ENCODE measurements around the gene SH2D2A. TPM values are rescaled to one million over a fixed set of nuclear protein-coding genes. Genes with fewer than 3 reads are reported as not detected.

The SH2D2A gene
- total RNA-seq, 1 experiment from 2014 or later, result 4.0 TPM

DNA sequence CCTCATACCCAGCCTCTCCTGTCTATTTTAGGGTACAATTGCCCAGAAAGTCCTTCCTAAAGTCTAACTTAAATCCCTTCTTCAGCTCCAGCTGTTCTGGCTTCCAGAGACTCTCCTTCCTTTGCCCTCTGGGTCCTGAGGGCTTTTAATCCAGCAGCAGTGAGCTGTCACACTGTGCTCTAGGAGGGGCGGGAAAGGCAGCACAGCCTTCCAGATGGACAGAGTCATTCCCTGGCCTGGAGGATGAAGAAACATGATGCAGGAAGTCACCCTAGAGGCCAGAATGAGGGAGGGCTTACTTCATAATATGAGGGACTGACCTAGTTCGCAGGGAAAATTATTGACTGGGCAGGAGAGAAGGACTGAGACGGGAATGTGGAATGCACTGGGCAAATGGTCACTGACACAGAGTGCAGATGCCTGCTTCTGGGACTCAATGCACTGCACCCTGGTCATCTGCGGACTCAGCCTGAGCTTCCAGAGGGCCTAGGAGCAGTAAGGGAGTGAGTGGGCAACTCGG, 1.3 kb downstream of the SH2D2A start:
- Histone ChIP-seq H3K4me3 (no peak overlapping the region), H2AFZ (no peak overlapping the region), H3K27ac (no peak overlapping the region), H3K36me3 (ENCODE audit: low read depth) (no peaks in the 10 kb centered on the region), H3K4me2 (peak overlapping the region; percentile 97), H3F3A (ENCODE audit: insufficient read depth, low read depth) (peaks cover 13% of the 10 kb centered on the region; the same call in 1 of the 2 replicates), H3K4me1 (replicated peaks; ENCODE audit: insufficient read depth) (peaks cover 44% of the 10 kb centered on the region), H3K9me3 (ENCODE audit: insufficient read depth, low read depth) (no peaks in the 10 kb centered on the region), H3K9me2 (ENCODE audit: insufficient read depth) (no peaks in the 10 kb centered on the region), H3K27me3 (ENCODE audit: insufficient read depth, low read depth) (no peaks in the 10 kb centered on the region), H3K79me2 (ENCODE audit: low read depth) (peaks cover 6% of the 10 kb centered on the region), H4K20me1 (ENCODE audit: insufficient read depth) (no peaks in the 10 kb centered on the region)
- CTCF ChIA-PET, result no interaction called here
- peak in 1 of 2 experiments; percentile 46 for DNase-seq
- POLR2A ChIA-PET (ENCODE audit: unreplicated experiment), result no interaction called here
- TF ChIP-seq CTCF (conservative IDR thresholded peaks at IDR 0.05), result 0 out of 2 replicates have a peak, but pooled peaks have one; percentile 22
- TF ChIP-seq EZH2 (IDR thresholded peaks at IDR 0.05; ENCODE audit: low read depth), result no peak
- intact Hi-C loops (cut with micrococcal nuclease; ENCODE audit: unreplicated experiment), result no loop called here
- BruUV-seq (replicated peaks), result no TSS peak

GRCh38 chr1:156814571-156815260, 1.9 kb downstream of the SH2D2A start:
- no peak for TF ChIP-seq EZH2 (IDR thresholded peaks at IDR 0.05; ENCODE audit: low read depth)
- no peak for TF ChIP-seq CTCF (conservative IDR thresholded peaks at IDR 0.05)
- peaks cover 13% of the 10 kb centered on the region; the same call in 1 of the 2 replicates for H3F3A ChIP-seq (ENCODE audit: insufficient read depth, low read depth)
- H2AFZ ChIP-seq, result no peak overlapping the region
- POLR2A ChIA-PET (ENCODE audit: unreplicated experiment), result no interaction called here
- H3K4me1 ChIP-seq (replicated peaks; ENCODE audit: insufficient read depth), result peaks cover 44% of the 10 kb centered on the region
- no peaks in the 10 kb centered on the region for H3K27me3 ChIP-seq (ENCODE audit: insufficient read depth, low read depth)
- H3K9me3 ChIP-seq (ENCODE audit: insufficient read depth, low read depth), result no peaks in the 10 kb centered on the region
- no TSS peak for BruUV-seq (replicated peaks)
- no peaks in the 10 kb centered on the region for H4K20me1 ChIP-seq (ENCODE audit: insufficient read depth)
- no peak overlapping the region for H3K27ac ChIP-seq
- intact Hi-C loops (cut with micrococcal nuclease; ENCODE audit: unreplicated experiment), result no loop called here
- H3K9me2 ChIP-seq (ENCODE audit: insufficient read depth), result no peaks in the 10 kb centered on the region
- H3K79me2 ChIP-seq (ENCODE audit: low read depth), result peaks cover 6% of the 10 kb centered on the region
- no peak for DNase-seq
- no peaks in the 10 kb centered on the region for H3K36me3 ChIP-seq (ENCODE audit: low read depth)
- H3K4me3 ChIP-seq, result no peak overlapping the region
- CTCF ChIA-PET, result interaction anchor here (1.0 kb wide), 2 partner anchors 46 to 138 kb away, joined by 4 to 5 read pairs; partner anchors contain the start of gene NES
- H3K4me2 ChIP-seq, result peak overlapping the region; percentile 97

DNA sequence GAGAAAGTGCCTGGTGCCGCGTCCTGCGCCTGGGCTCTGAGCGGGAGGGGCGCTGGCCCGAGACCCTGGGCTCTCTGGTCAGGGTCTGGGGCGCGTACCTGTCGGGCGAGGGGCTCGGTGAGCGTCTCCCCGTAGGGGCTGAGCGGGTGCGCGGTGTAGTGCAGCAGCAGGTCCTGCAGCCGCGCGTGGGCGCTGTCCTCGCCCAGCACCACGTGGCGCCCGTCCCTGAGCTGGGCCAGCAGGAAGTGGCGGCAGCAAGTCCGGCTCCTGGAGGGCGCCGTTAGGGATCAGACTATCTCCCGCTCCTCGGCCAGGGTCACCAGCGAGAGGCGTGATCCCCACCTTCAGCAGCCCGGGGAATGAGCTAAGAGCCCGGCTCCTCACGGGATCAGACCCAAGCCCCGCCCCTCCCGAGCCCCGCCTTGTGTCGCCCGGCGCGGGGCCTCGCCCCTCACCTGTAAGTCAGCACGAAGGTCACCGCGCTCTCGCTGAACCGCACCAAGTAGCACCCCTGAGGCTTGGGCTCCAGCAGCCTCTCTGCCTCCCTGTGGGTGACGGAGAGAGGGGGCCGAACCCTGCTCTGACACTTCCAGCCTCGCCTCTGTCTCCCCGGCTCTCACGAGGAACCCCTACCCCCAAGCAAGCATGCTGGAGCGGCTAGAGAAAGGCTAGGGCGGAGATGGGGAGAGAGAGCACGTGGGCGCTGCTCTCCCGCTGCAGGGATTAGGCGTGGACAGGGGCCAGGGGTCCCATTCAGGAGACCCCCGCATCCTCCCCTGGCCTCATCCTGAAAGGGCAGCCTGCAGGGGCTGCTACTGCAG, 2.7 kb downstream of the SH2D2A start:
- H3K4me2 ChIP-seq, result peak overlapping the region; percentile 97
- H3K36me3 ChIP-seq (ENCODE audit: low read depth), result no peaks in the 10 kb centered on the region
- H3K4me3 ChIP-seq, result peak overlapping the region; percentile 72
- peaks cover 6% of the 10 kb centered on the region for H3K79me2 ChIP-seq (ENCODE audit: low read depth)
- H4K20me1 ChIP-seq (ENCODE audit: insufficient read depth), result no peaks in the 10 kb centered on the region
- DNase-seq, result peak; percentile 50 to 56
- H3K27me3 ChIP-seq (ENCODE audit: insufficient read depth, low read depth), result no peaks in the 10 kb centered on the region
- H3K4me1 ChIP-seq (replicated peaks; ENCODE audit: insufficient read depth), result peaks cover 44% of the 10 kb centered on the region
- no peak overlapping the region for H3K27ac ChIP-seq
- BruUV-seq (replicated peaks), result no TSS peak
- no peak for TF ChIP-seq EZH2 (IDR thresholded peaks at IDR 0.05; ENCODE audit: low read depth)
- TF ChIP-seq CTCF (conservative IDR thresholded peaks at IDR 0.05), result peak; percentile 58
- H3K9me2 ChIP-seq (ENCODE audit: insufficient read depth), result no peaks in the 10 kb centered on the region
- ChIA-PET CTCF (interaction anchor here (1.0 kb wide), 2 partner anchors 46 to 137 kb away, joined by 4 to 5 read pairs; partner anchors contain the start of gene NES), POLR2A (ENCODE audit: unreplicated experiment) (no interaction called here)
- H3F3A ChIP-seq (ENCODE audit: insufficient read depth, low read depth), result peaks cover 13% of the 10 kb centered on the region; the same call in 1 of the 2 replicates
- no peaks in the 10 kb centered on the region for H3K9me3 ChIP-seq (ENCODE audit: insufficient read depth, low read depth)
- intact Hi-C loops (cut with micrococcal nuclease; ENCODE audit: unreplicated experiment), result no loop called here
- peak overlapping the region; percentile 95 for H2AFZ ChIP-seq

Data from PC-9 (cell line).